SK-N-SH treated with all-trans-retinoic acid at 6 μM for 48 hours (cell line): ENCODE measurements around the gene IGF2BP1.

Experiments used
- ATAC-seq: fragments of 200-7000 bp; cut with Tn5 transposase; 3 replicates; pipeline ENCODE4 v1.9.1; 2020; ENCODE audit warnings: mild to moderate bottlenecking, moderate library complexity
- ARNTL ChIP-seq: fragments of 450-650 bp; formaldehyde crosslinking; IDR thresholded peaks from 2 replicates; pipeline ENCODE4 v1.5.0; 2020; ENCODE audit warnings: low read depth, mild to moderate bottlenecking, moderate library complexity, borderline replicate concordance
- BACH2 ChIP-seq: fragments of 250-450 bp; sonication (Bioruptor Pico); IDR thresholded peaks from 2 replicates; pipeline ENCODE4 v1.9.0; 2021; ENCODE audit warnings: mild to moderate bottlenecking, borderline replicate concordance
- CREB5 ChIP-seq: fragments of 250-450 bp; sonication (Bioruptor Pico); IDR thresholded peaks from 2 replicates; pipeline ENCODE4 v1.5.1; 2020; ENCODE audit warnings: low read depth, mild to moderate bottlenecking, moderate library complexity
- CSDC2 ChIP-seq: fragments of 250-450 bp; sonication (Bioruptor Pico); IDR thresholded peaks from 2 replicates; pipeline ENCODE4 v1.5.0; 2020; ENCODE audit warnings: mild to moderate bottlenecking, moderate library complexity
- CSRNP3 ChIP-seq: fragments of 250-450 bp; sonication (Bioruptor Pico); IDR thresholded peaks from 2 replicates; pipeline ENCODE4 v1.5.1; 2021; ENCODE audit warnings: mild to moderate bottlenecking, moderate library complexity
- ESRRG ChIP-seq: fragments of 250-450 bp; sonication (Bioruptor Pico); IDR thresholded peaks from 2 replicates; pipeline ENCODE4 v1.6.1; 2021; ENCODE audit warnings: mild to moderate bottlenecking
- GLIS3 ChIP-seq: fragments of 250-450 bp; sonication (Bioruptor Pico); IDR thresholded peaks from 2 replicates; pipeline ENCODE4 v1.5.0; 2020; ENCODE audit warnings: mild to moderate bottlenecking, moderate library complexity
- ISL1 ChIP-seq: fragments of 250-450 bp; sonication (Bioruptor Pico); IDR thresholded peaks from 2 replicates; pipeline ENCODE4 v2.1.2; 2022; ENCODE audit warnings: mild to moderate bottlenecking, moderate library complexity
- OSR1 ChIP-seq: fragments of 250-450 bp; sonication (Bioruptor Pico); IDR thresholded peaks from 2 replicates; pipeline ENCODE4 v1.8.0; 2022; ENCODE audit warnings: moderate library complexity, mild to moderate bottlenecking, inconsistent platforms
- PATZ1 ChIP-seq: fragments of 250-450 bp; sonication (Bioruptor Pico); IDR thresholded peaks from 2 replicates; pipeline ENCODE4 v1.8.0; 2020; ENCODE audit warnings: mild to moderate bottlenecking, moderate library complexity, borderline replicate concordance
- PPARA ChIP-seq: fragments of 250-450 bp; sonication (Bioruptor Pico); IDR thresholded peaks from 2 replicates; pipeline ENCODE4 v1.5.0; 2020; ENCODE audit warnings: mild to moderate bottlenecking, borderline replicate concordance
- RARB ChIP-seq: fragments of 250-450 bp; sonication (Bioruptor Pico); IDR thresholded peaks from 2 replicates; pipeline ENCODE4 v1.8.0; 2021; ENCODE audit warnings: mild to moderate bottlenecking, moderate library complexity
- SNAI2 ChIP-seq: fragments of 250-450 bp; sonication (Bioruptor Pico); IDR thresholded peaks from 2 replicates; pipeline ENCODE4 v1.5.0; 2020; ENCODE audit warnings: mild to moderate bottlenecking, moderate library complexity
- TOX ChIP-seq: fragments of 250-450 bp; sonication (Bioruptor Pico); IDR thresholded peaks from 2 replicates; pipeline ENCODE4 v1.8.0; 2021; ENCODE audit warnings: mild to moderate bottlenecking, moderate library complexity, borderline replicate concordance
- TSHZ2 ChIP-seq: fragments of 250-450 bp; sonication (Bioruptor Pico); IDR thresholded peaks from 2 replicates; pipeline ENCODE4 v1.5.0; 2020; ENCODE audit warnings: mild to moderate bottlenecking, moderate library complexity
- ZC3H10 ChIP-seq: fragments of 250-450 bp; sonication (Bioruptor Pico); IDR thresholded peaks from 2 replicates; pipeline ENCODE4 v1.5.1; 2021; ENCODE audit warnings: mild to moderate bottlenecking, moderate library complexity
- ZFP3 ChIP-seq: fragments of 250-450 bp; sonication (Bioruptor Pico); IDR thresholded peaks from 2 replicates; pipeline ENCODE4 v1.5.0; 2020; ENCODE audit warnings: mild to moderate bottlenecking, moderate library complexity
- ZNF565 ChIP-seq: fragments of 450-650 bp; formaldehyde crosslinking; conservative IDR thresholded peaks from 2 replicates; pipeline ENCODE4 v1.5.0; 2020; ENCODE audit warnings: low read depth, mild to moderate bottlenecking, moderate library complexity
- ZNF70 ChIP-seq: fragments of 450-650 bp; formaldehyde crosslinking; IDR thresholded peaks from 2 replicates; pipeline ENCODE4 v1.5.0; 2020; ENCODE audit warnings: mild to moderate bottlenecking, moderate library complexity
- ZNF8 ChIP-seq: fragments of 450-650 bp; formaldehyde crosslinking; IDR thresholded peaks from 2 replicates; pipeline ENCODE4 v1.5.0; 2020; ENCODE audit warnings: mild to moderate bottlenecking, moderate library complexity

The IGF2BP1 gene

GRCh38 chr17:48970224-48970623, 27.0 kb upstream of the IGF2BP1 start:
- ATAC-seq: no peak
- TF ChIP-seq ARNTL (CRISPR knock-in tag) (no peak), ZFP3 (CRISPR knock-in tag) (no peak), ZC3H10 (no peak), PPARA (CRISPR knock-in tag) (no peak), TSHZ2 (CRISPR knock-in tag) (no peak), BACH2 (CRISPR knock-in tag) (no peak), ZNF565 (CRISPR knock-in tag) (no peak), RARB (CRISPR knock-in tag) (no peak)
- TF ChIP-seq, all 23 proteins: peak for 0

- ATAC-seq: peak; percentile 9; the same call in 2 of the 3 replicates
- TF ChIP-seq SNAI2 (CRISPR knock-in tag) (no peak), ZNF8 (CRISPR knock-in tag) (no peak), GLIS3 (no peak), RARB (CRISPR knock-in tag) (no peak), ZFP3 (CRISPR knock-in tag) (no peak), CSDC2 (no peak), ISL1 (no peak), ARNTL (CRISPR knock-in tag) (no peak), ZNF70 (CRISPR knock-in tag) (no peak), CREB5 (no peak), PATZ1 (CRISPR knock-in tag) (no peak), PPARA (CRISPR knock-in tag) (no peak), ZNF565 (CRISPR knock-in tag) (no peak), ESRRG (CRISPR knock-in tag) (no peak), TOX (CRISPR knock-in tag) (no peak), CSRNP3 (no peak), BACH2 (CRISPR knock-in tag) (no peak)
Measured at GRCh38 chr17:48970865-48971687, 26.1 kb upstream of the IGF2BP1 start.

GRCh38 chr17:48972749-48973097, 24.5 kb upstream of the IGF2BP1 start:
- ATAC-seq: no peak
- TF ChIP-seq GLIS3: no peak
- TF ChIP-seq PPARA (CRISPR knock-in tag): no peak
- TF ChIP-seq ZNF8 (CRISPR knock-in tag): no peak
- TF ChIP-seq OSR1: no peak
- no peak for TF ChIP-seq ZFP3 (CRISPR knock-in tag)
- TF ChIP-seq ZC3H10: no peak
- no peak for TF ChIP-seq ZNF70 (CRISPR knock-in tag)
- TF ChIP-seq BACH2 (CRISPR knock-in tag): no peak
- TF ChIP-seq SNAI2 (CRISPR knock-in tag): no peak
- no peak for TF ChIP-seq ESRRG (CRISPR knock-in tag)
- no peak for TF ChIP-seq CSRNP3
- TF ChIP-seq ISL1: no peak
- no peak for TF ChIP-seq CSDC2
- no peak for TF ChIP-seq TOX (CRISPR knock-in tag)
- no peak for TF ChIP-seq RARB (CRISPR knock-in tag)
- TF ChIP-seq CREB5: no peak
- no peak for TF ChIP-seq ARNTL (CRISPR knock-in tag)
- TF ChIP-seq TSHZ2 (CRISPR knock-in tag): no peak
